ENCODE results near the gene TVP23C.

The TVP23C gene

GRCh38 chr17:15496735-15497670, 66.3 kb downstream of the TVP23C start:
- DNase-seq (ENCODE audit: low spot score) = no peak

DNA sequence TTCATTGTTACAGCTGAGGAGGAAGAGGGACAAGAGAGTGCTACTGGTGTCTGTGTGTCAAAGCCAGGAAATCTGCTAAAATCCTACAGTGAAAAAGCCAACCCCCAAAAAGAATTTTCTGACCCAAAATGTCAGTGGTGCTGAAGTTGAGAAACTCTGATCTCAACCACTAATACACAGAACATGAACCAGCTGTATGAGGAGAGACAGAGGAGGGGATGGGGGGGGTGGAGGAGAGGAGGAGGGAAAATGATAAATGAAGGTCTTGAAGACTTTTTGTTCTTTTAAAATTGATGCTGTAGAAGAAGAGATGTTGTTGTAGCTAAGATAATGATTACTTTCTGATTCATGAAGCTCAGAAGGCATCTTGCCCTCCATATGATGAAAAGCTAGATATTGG, 68.5 kb downstream of the TVP23C start:
- DNase-seq (ENCODE audit: low spot score) = no peak

DNA sequence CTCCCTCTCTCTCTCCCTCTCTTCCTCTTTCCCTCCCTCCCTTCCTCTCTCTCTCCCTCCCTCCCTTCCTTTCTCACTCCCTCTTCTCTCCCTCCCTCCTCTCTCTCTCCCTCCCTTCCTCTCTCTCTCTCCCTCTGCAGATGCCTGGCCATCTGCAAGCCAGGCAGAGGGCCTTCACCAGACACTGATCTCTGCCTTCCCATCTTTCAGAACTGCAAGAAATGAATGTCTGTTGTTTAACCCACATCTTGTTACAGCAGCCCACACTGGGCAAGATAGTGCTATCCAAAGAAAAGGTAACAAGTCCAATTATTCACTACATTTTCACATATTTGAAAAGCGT, 69.6 kb downstream of the TVP23C start:
- DNase-seq (ENCODE audit: low spot score) = no peak

DNA sequence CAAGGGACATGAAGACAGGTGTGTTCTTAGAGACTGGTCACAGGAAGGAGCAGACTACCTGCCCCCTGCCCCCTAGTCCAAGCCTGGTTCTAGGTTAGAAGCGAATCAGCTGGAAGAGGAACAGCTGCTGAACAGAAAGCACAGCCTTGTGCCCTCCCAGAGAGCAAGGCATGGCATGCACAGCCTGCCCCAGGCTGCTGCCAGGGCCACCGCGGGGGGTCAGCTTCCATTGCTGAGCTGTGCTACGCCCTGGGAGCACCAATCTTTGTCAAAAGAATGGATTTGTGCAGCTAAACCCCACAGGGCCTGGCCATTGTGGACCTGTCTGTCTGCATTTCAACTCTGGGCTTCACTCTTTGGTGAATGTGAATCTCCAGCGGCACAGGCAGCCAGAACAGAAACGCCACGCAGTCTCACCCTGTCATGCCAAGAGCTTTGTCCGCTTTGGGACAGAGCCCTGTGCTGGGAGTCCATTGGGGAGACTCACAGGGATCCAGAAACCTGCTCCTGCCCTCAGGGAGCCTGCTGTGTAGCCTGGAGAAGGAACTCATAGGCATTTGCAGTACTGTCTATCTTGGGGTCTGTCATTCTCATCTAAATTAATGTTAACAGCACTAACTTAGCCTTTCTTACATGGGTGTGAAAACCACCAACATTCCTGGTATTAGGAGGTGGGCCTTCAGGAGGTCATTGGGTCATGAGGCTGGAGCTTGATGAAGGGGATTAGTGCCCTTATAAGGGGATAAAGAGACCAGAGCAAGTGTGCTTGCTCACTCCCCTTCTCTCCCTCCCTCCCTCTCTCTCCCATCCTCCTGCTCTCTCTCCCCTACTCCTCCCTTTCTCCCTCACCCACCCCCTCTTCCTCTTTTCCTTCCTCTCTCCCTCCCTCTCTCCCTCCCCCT, 70.2 kb downstream of the TVP23C start:
- no peak for DNase-seq (ENCODE audit: low spot score)

DNA sequence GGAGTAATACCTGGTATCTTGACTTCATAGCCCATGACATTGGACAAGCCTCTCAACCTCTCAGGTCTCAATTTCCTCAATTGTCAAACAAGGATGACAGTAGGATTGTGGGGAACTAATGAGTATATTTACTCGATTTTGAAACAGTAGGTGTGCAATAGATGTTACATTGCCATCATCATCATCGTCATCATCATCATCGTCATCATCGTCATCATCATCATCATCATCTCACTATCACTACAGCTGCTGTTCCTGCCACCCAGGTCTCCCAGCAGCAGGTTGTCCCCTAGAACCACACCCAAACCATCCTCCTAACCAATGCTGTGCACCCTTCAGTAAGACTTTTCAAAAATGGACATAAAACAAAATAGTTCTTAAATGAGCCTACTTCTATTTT, 71.1 kb downstream of the TVP23C start:
- no peak for DNase-seq (ENCODE audit: low spot score)

- no peak for DNase-seq (ENCODE audit: low spot score)
These were observed 72.5 kb downstream of the TVP23C start for GRCh38 chr17:15490634-15491261.

DNA sequence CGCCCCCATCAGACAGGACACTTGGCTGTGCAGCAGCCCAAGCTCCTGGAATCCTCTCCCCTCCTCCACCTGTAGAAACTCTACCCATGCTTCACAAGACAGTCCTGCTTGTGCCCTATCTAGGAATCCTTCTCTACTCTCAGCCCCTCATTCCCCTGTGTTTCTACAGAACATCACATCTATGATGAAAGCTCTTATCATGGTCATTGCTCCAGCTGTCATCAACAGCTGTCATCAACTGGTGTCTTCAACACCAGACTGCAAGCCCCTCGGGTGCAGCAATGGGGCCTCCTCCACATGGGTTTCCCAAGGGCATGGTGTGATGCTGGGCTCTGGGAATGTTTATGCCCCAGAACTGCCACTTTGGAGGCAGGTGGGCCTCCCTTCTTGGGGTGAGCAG, 74.7 kb downstream of the TVP23C start:
- no peak for DNase-seq (ENCODE audit: low spot score)

- no peak for DNase-seq (ENCODE audit: low spot score)
These were observed 78.2 kb downstream of the TVP23C start for GRCh38 chr17:15485045-15485444.

- no peak for DNase-seq (ENCODE audit: low spot score)
These were observed 79.9 kb downstream of the TVP23C start for GRCh38 chr17:15483431-15483830.

- no peak for DNase-seq (ENCODE audit: low spot score)
These were observed 80.8 kb downstream of the TVP23C start for GRCh38 chr17:15482476-15482875.

GRCh38 chr17:15481481-15481880, 81.8 kb downstream of the TVP23C start:
- no peak for DNase-seq (ENCODE audit: low spot score)

DNA sequence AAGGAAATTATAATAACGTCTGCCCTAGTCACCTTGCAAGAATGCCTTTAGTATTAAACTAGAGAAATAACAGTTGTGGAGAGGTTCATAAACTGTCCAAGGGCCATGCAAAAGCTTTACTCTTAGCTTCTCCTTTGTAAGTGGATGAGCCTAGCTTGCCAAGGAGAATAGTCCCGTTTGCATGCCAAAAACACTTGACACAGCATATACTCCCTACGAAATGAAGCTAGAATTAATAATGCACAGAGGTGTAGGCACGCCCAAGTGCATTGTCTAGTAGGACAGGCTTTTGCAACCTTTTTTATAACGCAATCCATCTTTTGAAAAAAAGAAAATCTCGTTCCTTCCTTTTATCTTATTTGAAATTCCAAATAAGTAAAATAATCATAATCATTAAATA, 83.1 kb downstream of the TVP23C start:
- DNase-seq (ENCODE audit: low spot score) = no peak

DNA sequence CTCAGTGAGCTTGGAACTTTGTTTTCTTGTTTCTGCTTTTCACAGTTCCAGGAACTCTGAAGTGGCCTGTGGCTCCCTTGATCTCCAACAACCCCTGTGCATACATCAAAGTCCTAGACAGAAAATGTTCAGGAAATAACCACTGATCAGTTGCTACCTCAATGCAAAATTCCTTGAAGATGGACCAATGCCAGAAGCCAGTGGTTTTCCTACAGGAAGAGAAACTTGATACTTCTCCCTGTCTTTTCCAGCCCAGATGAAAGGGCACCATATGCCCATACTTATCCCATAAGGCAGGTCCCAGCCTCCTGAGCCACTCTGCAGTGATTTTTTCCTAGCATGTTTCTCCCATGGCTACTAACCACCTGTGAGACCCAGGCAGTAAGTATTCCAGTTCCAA, 83.6 kb downstream of the TVP23C start:
- no peak for DNase-seq (ENCODE audit: low spot score)

GRCh38 chr17:15478845-15479244, 84.4 kb downstream of the TVP23C start:
- DNase-seq (ENCODE audit: low spot score) = no peak

- DNase-seq (ENCODE audit: low spot score) = no peak
These were observed 87.5 kb downstream of the TVP23C start for GRCh38 chr17:15475631-15476354.

- no peak for DNase-seq (ENCODE audit: low spot score)
These were observed 90.4 kb downstream of the TVP23C start for GRCh38 chr17:15472891-15473290.

GRCh38 chr17:15470536-15470935, 92.7 kb downstream of the TVP23C start:
- DNase-seq (ENCODE audit: low spot score) = no peak

GRCh38 chr17:15469260-15469659, 94.0 kb downstream of the TVP23C start:
- DNase-seq (ENCODE audit: low spot score) = no peak

DNA sequence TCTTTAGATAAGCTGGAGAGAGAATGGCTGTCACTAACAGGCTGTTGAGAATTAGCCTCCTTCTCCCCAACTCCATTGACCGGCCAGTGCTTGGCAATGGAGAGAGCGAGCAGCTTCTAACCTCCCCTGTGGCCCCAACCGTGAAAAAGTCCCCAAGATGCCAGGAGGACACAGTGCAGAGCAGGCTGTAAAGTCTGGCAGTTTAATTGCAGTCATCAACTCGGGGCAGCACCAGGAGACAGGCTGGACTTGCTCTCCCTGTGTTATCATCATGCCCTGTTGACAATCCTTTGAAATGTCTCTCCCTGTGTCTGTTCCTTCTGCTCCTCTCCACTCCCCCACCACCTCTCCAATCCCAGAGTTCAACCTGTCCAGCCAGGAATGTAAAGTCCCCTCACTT, 95.2 kb downstream of the TVP23C start:
- DNase-seq (ENCODE audit: low spot score) = no peak

GRCh38 chr17:15467592-15467991, 95.7 kb downstream of the TVP23C start, which contains the start of gene CDRT4:
CDRT4 (minus strand) TSS chr17:15467621; CDS start chr17:15440238, 27,383 bp downstream.
- no peak for DNase-seq (ENCODE audit: low spot score)

GRCh38 chr17:15466131-15466530, 97.2 kb downstream of the TVP23C start:
- DNase-seq (ENCODE audit: low spot score) = no peak

Data from HuH-7.5 (cell line).